ENCODE data around the gene MEGF9. TPM values are rescaled to one million over a fixed set of nuclear protein-coding genes. Genes with fewer than 3 reads are reported as not detected.

Gene MEGF9
- total RNA-seq, 2 experiments from 2014 or later = 3.8 to 3.9 TPM

DNA sequence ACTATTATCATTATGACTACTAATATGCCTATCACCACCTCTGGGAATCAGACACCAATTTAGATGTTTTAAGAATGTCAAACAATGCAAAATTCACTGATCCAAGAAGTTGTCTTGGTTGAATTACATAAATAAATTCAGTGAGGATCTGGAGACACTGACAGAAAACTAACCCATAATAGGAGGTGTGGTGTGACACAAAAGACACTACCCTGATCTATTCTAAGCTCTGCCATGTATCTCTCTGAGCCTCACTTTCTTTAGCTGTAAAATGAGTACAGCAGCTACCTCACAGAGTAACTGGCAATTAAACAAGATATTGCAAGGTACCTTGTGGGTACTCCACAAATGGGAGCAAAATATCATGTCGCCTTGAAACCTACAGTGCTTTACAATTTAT is 141.8 kb downstream of the MEGF9 start:
- Mint-ChIP-seq H3K27ac (no peak overlapping the region), H3K4me3 (no peak overlapping the region), H3K36me3 (peaks cover 21% of the 10 kb centered on the region), H3K27me3 (no peaks in the 10 kb centered on the region), H3K4me1 (peaks cover 18% of the 10 kb centered on the region), H3K9me3 (no peaks in the 10 kb centered on the region)
- DNase-seq = no peak

DNA sequence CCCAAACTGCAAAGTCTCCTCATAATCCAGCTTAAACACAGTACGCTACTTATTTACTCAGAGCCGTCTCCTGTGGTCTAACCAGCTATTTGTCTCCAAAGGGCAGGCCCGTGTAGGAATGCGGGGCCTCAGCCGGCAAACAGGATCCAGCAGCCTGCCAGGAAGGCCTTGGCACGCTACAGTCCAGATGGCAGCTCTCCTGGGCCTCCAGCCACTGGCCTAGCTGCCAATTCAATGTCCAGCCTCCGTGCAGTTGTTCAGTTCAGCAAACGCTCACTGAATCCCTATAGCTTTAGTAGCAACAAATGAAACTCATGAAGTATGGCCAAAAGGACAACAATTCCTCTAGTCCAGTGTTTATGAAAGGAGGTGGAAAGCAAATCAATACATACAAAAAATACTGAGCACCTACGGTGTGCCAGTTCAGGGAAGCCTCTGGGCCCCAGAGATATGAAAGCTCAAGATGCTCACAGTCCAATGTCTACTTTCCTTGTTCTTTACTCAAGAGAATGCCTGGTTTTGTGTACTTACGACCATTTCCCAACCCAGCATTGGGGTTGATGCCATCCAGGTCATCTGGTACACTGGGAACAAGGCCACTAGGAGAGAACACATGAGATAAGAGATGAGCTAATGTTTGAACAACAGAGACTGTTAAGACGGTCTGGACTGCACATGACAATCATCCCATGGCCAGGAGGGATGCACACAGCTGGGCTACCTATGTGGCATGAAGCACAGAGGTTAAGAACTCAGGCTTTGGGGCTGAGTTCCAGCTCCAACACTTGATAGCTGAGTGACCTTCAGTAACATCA is 142.6 kb downstream of the MEGF9 start:
- Mint-ChIP-seq H3K4me1 (peaks cover 15% of the 10 kb centered on the region), H3K36me3 (peaks cover 21% of the 10 kb centered on the region), H3K27ac (no peak overlapping the region)

DNA sequence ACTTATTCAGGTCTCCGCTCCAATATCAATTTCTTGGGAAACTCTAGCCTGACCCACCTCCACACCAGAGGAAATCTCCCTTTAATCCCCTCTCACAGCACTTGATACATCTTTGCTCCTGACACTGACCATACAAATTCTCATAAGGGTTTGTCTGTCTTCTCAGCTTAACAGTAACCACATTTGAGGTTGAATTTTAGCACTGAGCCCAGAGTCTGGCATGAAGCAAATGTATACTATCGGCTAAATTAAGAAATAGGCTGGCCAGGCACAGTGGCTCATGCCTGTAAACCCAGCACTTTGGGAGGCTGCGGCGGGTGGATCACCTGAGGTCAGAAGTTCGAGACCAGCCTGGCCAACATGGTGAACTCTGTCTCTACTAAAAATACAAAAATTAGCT is 144.0 kb downstream of the MEGF9 start:
- peaks cover 19% of the 10 kb centered on the region for H3K36me3 Mint-ChIP-seq
- no peak overlapping the region for H3K4me3 Mint-ChIP-seq
- no peak for DNase-seq
- H3K9me3 Mint-ChIP-seq = no peaks in the 10 kb centered on the region
- peaks cover 14% of the 10 kb centered on the region for H3K4me1 Mint-ChIP-seq
- no peaks in the 10 kb centered on the region for H3K27me3 Mint-ChIP-seq
- H3K27ac Mint-ChIP-seq = no peak overlapping the region

More for the DNA sequence above, 142.6 kb downstream of the MEGF9 start:
- Mint-ChIP-seq H3K4me3 (no peak overlapping the region), H3K9me3 (no peaks in the 10 kb centered on the region), H3K27me3 (no peaks in the 10 kb centered on the region)
- no peak for DNase-seq

DNA sequence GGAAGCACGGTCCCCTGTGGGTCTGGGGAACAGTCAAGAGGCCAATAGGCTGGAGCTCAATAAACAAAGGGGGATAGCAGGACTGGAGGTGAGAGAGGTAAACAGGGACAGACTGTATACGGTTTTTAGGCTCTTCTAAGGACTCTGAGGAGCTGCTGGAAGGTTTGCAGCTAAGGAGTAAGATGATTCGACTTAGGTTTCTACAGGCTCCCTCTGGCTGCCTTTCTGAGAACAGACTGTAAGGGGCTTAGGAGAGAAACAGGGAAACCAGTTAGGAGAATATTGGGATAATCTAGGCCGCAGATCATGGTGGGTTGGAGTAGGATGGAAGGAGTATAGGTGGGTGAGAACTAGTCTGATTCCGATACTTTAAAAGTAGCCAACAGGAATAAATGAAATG is 144.7 kb downstream of the MEGF9 start:
- Mint-ChIP-seq H3K27me3 (no peaks in the 10 kb centered on the region), H3K27ac (no peak overlapping the region), H3K9me3 (no peaks in the 10 kb centered on the region), H3K4me1 (peaks cover 12% of the 10 kb centered on the region), H3K4me3 (no peak overlapping the region), H3K36me3 (peaks cover 21% of the 10 kb centered on the region)
- DNase-seq = no peak

- no peak overlapping the region for H3K4me3 Mint-ChIP-seq
- H3K9me3 Mint-ChIP-seq = no peaks in the 10 kb centered on the region
- peaks cover 7% of the 10 kb centered on the region for H3K4me1 Mint-ChIP-seq
- no peak for DNase-seq
- peaks cover 21% of the 10 kb centered on the region for H3K36me3 Mint-ChIP-seq
- H3K27ac Mint-ChIP-seq = no peak overlapping the region
- H3K27me3 Mint-ChIP-seq = no peaks in the 10 kb centered on the region
Observed at GRCh38 chr9:120568816-120569215, 145.5 kb downstream of the MEGF9 start.

- DNase-seq = no peak
- H3K27me3 Mint-ChIP-seq = no peaks in the 10 kb centered on the region
- H3K27ac Mint-ChIP-seq = no peak overlapping the region
- peaks cover 26% of the 10 kb centered on the region for H3K36me3 Mint-ChIP-seq
- no peaks in the 10 kb centered on the region for H3K9me3 Mint-ChIP-seq
- H3K4me1 Mint-ChIP-seq = peaks cover 6% of the 10 kb centered on the region
- no peak overlapping the region for H3K4me3 Mint-ChIP-seq
Observed at GRCh38 chr9:120567874-120568273, 146.4 kb downstream of the MEGF9 start.

GRCh38 chr9:120567081-120567480 is 147.2 kb downstream of the MEGF9 start:
- Mint-ChIP-seq H3K9me3 (no peaks in the 10 kb centered on the region), H3K27ac (no peak overlapping the region)

GRCh38 chr9:120564589-120564988 is 149.7 kb downstream of the MEGF9 start:
- no peaks in the 10 kb centered on the region for H3K9me3 Mint-ChIP-seq

More at GRCh38 chr9:120567081-120567480, 147.2 kb downstream of the MEGF9 start:
- no peak overlapping the region for H3K4me3 Mint-ChIP-seq
- DNase-seq = no peak
- H3K36me3 Mint-ChIP-seq = peaks cover 28% of the 10 kb centered on the region
- peaks cover 6% of the 10 kb centered on the region for H3K4me1 Mint-ChIP-seq
- H3K27me3 Mint-ChIP-seq = no peaks in the 10 kb centered on the region

GRCh38 chr9:120562861-120563443 is 151.3 kb downstream of the MEGF9 start:
- DNase-seq = no peak
- Mint-ChIP-seq H3K36me3 (peaks cover 28% of the 10 kb centered on the region), H3K4me3 (no peak overlapping the region), H3K4me1 (peaks cover 11% of the 10 kb centered on the region), H3K27ac (no peak overlapping the region), H3K9me3 (no peaks in the 10 kb centered on the region), H3K27me3 (no peaks in the 10 kb centered on the region)

More at GRCh38 chr9:120564589-120564988, 149.7 kb downstream of the MEGF9 start:
- DNase-seq = no peak
- H3K27me3 Mint-ChIP-seq = no peaks in the 10 kb centered on the region
- no peak overlapping the region for H3K4me3 Mint-ChIP-seq
- peaks cover 6% of the 10 kb centered on the region for H3K4me1 Mint-ChIP-seq
- no peak overlapping the region for H3K27ac Mint-ChIP-seq
- peaks cover 26% of the 10 kb centered on the region for H3K36me3 Mint-ChIP-seq

- Mint-ChIP-seq H3K27me3 (no peaks in the 10 kb centered on the region), H3K4me3 (no peak overlapping the region), H3K36me3 (peaks cover 27% of the 10 kb centered on the region), H3K27ac (no peak overlapping the region), H3K9me3 (no peaks in the 10 kb centered on the region), H3K4me1 (peaks cover 11% of the 10 kb centered on the region)
- DNase-seq = no peak
Observed at GRCh38 chr9:120561709-120562108, 152.6 kb downstream of the MEGF9 start.

DNA sequence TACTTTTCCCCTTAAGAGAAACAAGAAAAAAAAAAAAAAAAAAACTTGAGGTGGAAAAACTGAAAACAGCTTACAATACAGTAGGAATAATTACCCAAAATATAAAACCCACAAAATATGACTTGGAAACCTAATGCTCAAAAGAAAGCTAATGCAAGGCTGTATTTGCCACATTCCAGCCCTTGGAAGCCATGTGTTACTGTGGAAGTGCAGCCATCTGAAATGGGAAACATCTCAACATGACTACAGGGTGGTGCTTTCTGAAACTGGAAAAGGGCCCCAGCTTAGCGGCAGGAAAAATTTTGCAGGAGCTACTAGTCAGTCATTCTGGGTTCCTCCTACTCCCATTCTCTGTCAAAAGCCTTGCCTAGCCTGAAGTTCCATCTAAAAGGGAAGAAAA is 154.7 kb downstream of the MEGF9 start:
- no peaks in the 10 kb centered on the region for H3K27me3 Mint-ChIP-seq
- DNase-seq = no peak
- peaks cover 27% of the 10 kb centered on the region for H3K36me3 Mint-ChIP-seq
- peaks cover 5% of the 10 kb centered on the region for H3K4me1 Mint-ChIP-seq
- no peaks in the 10 kb centered on the region for H3K9me3 Mint-ChIP-seq
- H3K4me3 Mint-ChIP-seq = no peak overlapping the region
- no peak overlapping the region for H3K27ac Mint-ChIP-seq

- no peaks in the 10 kb centered on the region for H3K9me3 Mint-ChIP-seq
- H3K4me3 Mint-ChIP-seq = no peak overlapping the region
- H3K4me1 Mint-ChIP-seq = peaks cover 5% of the 10 kb centered on the region
- DNase-seq = no peak
- H3K36me3 Mint-ChIP-seq = peaks cover 27% of the 10 kb centered on the region
- no peaks in the 10 kb centered on the region for H3K27me3 Mint-ChIP-seq
- H3K27ac Mint-ChIP-seq = peak overlapping the region; percentile 20
Observed at GRCh38 chr9:120558454-120558853, 155.8 kb downstream of the MEGF9 start.

DNA sequence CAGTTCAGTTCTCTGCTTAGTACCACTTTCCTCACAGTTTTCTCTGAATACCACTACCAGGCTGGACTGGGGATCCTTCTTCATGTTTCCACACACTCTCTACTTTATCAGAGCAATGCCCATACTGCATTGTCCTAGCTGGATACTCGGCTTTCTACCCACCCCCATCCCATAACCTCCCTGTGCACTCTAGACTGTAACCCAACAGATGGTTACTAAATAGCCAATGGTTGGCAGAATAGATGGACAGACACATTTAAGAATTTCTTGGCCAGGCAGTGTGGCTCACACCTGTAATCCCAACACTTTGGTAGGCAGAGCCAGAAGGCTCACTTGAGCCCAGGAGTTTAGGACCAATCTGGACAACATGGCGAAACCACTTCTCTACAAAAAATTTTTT is 157.1 kb downstream of the MEGF9 start:
- no peak for DNase-seq
- H3K36me3 Mint-ChIP-seq = peaks cover 31% of the 10 kb centered on the region

DNA sequence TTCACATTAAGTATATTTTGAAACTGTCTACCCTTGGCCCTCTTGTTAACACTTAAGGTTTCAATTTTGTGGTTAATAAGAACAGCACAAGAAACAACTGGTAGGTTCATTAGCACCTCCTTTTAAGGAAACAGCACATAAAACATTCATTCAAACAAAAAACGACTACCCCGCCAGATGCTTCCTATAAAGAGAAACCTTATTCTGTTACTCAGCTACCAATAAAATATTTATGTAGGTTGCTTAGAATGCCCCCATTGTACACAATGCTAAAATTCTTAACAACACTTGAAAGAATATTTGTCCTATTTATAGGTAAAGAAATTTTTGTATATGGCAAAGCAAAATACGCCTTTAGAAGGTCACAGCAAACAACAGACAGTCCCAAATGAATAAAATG is 157.5 kb downstream of the MEGF9 start:
- no peaks in the 10 kb centered on the region for H3K27me3 Mint-ChIP-seq
- peaks cover 5% of the 10 kb centered on the region for H3K4me1 Mint-ChIP-seq
- no peak for DNase-seq
- no peak overlapping the region for H3K4me3 Mint-ChIP-seq
- H3K27ac Mint-ChIP-seq = no peak overlapping the region
- no peaks in the 10 kb centered on the region for H3K9me3 Mint-ChIP-seq
- H3K36me3 Mint-ChIP-seq = peaks cover 33% of the 10 kb centered on the region

More for the DNA sequence above, 157.1 kb downstream of the MEGF9 start:
- H3K9me3 Mint-ChIP-seq = no peaks in the 10 kb centered on the region
- peaks cover 5% of the 10 kb centered on the region for H3K4me1 Mint-ChIP-seq
- H3K4me3 Mint-ChIP-seq = no peak overlapping the region
- H3K27me3 Mint-ChIP-seq = no peaks in the 10 kb centered on the region
- no peak overlapping the region for H3K27ac Mint-ChIP-seq

GRCh38 chr9:120555839-120556238 is 158.4 kb downstream of the MEGF9 start:
- Mint-ChIP-seq H3K36me3 (peaks cover 36% of the 10 kb centered on the region), H3K9me3 (no peaks in the 10 kb centered on the region), H3K4me1 (peaks cover 5% of the 10 kb centered on the region), H3K4me3 (no peak overlapping the region), H3K27me3 (no peaks in the 10 kb centered on the region), H3K27ac (no peak overlapping the region)
- DNase-seq = no peak

Measured in activated naive CD8-positive, alpha-beta T cell treated with anti-CD3 and anti-CD28 coated beads for 36 hours (primary cell).